Measurements from ENCODE around the gene PLBD1. TPM values are rescaled to one million over a fixed set of nuclear protein-coding genes. Genes with fewer than 3 reads are reported as not detected.

Gene PLBD1
- polyA plus RNA-seq, 2 of the 4 experiments (the other 2 are of a cell fraction), result 4.9 to 10.3 TPM

DNA sequence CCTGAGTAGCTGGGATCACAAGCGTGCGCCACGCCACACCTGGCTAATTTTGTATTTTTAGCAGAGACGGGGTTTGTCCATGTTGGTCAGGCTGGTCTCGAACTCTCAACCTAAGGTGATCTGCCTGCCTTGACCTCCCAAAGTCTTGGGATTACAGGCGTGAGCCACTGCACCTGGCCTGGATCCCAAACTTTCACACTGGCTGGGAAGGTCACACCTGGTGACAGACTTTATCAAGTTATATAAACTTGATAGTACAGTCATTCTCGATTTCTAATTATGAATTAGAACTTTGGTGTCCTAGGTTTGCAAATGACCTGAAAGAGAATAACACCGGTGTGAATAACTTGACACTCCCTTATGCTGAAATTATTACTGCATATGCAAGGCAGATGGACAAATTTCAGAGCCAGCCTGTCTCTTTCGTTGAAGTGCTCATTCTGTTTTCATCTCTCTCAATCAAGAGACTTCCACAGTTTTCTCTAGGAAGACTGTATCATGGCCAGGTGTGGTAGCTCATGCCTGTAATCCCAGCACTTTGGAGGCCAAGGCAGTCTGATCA lies 5.9 kb downstream of the PLBD1 start (continued):
- TF ChIP-seq, protein P1, sequence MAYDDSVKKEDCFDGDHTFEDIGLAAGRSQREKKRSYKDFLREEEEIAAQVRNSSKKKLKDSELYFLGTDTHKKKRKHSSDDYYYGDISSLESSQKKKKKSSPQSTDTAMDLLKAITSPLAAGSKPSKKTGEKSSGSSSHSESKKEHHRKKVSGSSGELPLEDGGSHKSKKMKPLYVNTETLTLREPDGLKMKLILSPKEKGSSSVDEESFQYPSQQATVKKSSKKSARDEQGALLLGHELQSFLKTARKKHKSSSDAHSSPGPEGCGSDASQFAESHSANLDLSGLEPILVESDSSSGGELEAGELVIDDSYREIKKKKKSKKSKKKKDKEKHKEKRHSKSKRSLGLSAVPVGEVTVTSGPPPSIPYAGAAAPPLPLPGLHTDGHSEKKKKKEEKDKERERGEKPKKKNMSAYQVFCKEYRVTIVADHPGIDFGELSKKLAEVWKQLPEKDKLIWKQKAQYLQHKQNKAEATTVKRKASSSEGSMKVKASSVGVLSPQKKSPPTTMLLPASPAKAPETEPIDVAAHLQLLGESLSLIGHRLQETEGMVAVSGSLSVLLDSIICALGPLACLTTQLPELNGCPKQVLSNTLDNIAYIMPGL (CRISPR knock-in tag; IDR thresholded peaks at IDR 0.05; ENCODE audit: borderline replicate concordance), result no peak
- TF ChIP-seq NPAS2 (CRISPR knock-in tag; IDR thresholded peaks at IDR 0.05; ENCODE audit: borderline replicate concordance) (no peak), HEYL (CRISPR knock-in tag; IDR thresholded peaks at IDR 0.05) (no peak), TP53 (CRISPR knock-in tag; IDR thresholded peaks at IDR 0.05) (no peak), MAFK (IDR thresholded peaks at IDR 0.05; ENCODE audit: partially characterized antibody) (no peak)
- TF ChIP-seq, protein P2, sequence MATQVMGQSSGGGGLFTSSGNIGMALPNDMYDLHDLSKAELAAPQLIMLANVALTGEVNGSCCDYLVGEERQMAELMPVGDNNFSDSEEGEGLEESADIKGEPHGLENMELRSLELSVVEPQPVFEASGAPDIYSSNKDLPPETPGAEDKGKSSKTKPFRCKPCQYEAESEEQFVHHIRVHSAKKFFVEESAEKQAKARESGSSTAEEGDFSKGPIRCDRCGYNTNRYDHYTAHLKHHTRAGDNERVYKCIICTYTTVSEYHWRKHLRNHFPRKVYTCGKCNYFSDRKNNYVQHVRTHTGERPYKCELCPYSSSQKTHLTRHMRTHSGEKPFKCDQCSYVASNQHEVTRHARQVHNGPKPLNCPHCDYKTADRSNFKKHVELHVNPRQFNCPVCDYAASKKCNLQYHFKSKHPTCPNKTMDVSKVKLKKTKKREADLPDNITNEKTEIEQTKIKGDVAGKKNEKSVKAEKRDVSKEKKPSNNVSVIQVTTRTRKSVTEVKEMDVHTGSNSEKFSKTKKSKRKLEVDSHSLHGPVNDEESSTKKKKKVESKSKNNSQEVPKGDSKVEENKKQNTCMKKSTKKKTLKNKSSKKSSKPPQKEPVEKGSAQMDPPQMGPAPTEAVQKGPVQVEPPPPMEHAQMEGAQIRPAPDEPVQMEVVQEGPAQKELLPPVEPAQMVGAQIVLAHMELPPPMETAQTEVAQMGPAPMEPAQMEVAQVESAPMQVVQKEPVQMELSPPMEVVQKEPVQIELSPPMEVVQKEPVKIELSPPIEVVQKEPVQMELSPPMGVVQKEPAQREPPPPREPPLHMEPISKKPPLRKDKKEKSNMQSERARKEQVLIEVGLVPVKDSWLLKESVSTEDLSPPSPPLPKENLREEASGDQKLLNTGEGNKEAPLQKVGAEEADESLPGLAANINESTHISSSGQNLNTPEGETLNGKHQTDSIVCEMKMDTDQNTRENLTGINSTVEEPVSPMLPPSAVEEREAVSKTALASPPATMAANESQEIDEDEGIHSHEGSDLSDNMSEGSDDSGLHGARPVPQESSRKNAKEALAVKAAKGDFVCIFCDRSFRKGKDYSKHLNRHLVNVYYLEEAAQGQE (IDR thresholded peaks at IDR 0.05), result no peak
- TF ChIP-seq, protein P3, sequence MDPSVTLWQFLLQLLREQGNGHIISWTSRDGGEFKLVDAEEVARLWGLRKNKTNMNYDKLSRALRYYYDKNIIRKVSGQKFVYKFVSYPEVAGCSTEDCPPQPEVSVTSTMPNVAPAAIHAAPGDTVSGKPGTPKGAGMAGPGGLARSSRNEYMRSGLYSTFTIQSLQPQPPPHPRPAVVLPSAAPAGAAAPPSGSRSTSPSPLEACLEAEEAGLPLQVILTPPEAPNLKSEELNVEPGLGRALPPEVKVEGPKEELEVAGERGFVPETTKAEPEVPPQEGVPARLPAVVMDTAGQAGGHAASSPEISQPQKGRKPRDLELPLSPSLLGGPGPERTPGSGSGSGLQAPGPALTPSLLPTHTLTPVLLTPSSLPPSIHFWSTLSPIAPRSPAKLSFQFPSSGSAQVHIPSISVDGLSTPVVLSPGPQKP (IDR thresholded peaks at IDR 0.05; ENCODE audit: low read depth, low read length), result no peak

DNA sequence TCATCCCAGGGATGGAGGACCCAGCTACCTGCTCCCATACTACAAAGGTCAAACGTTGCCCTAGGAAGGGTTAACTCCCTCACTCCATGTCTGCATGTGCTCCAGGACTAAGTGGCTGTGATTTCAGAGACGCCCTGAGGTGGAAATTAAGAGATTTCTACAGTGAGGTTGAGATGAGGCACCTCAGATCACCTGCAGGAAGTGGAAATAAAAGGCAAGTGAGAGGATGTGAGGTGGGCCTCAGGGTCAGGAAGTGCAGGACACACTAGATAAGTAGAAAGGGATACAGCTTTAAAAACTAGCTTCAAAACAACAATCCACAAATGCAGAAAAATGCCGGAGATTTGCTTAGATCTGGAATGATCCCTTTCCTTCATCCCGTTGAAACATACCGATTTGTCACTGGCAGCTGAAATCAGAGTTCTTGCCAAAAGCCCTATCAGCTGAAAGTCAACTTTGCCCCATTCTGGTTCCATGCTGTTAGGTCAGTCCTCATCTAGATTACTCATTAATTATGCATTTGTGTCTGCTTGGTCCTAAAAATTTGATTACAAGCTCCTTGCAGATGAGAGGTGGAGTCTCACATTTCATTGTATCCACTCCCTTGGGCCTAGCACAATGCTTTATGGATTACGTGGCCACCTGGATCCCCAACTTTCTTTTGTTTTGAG lies 6.6 kb downstream of the PLBD1 start:
- ATAC-seq (no peak), DNase-seq (ENCODE audit: low read depth in 1 of 2, low spot score in 1 of 2) (no peak), FAIRE-seq (no peak)
- CTCF ChIA-PET, result interaction anchor here (1.9 kb wide), 1 partner anchor 13 kb away, joined by 5 read pairs; no protein-coding TSS in a partner anchor
- Histone ChIP-seq H3K4me1 (no peaks in the 10 kb centered on the region), H3K4me2 (no peak overlapping the region), H3K9me3 (no peaks in the 10 kb centered on the region; the same call in 2 of the 3 replicates), H3K4me3 (no peak overlapping the region), H3K27ac (no peak overlapping the region)
- 65% methylated on average over 6 of the region's 6 CpGs for WGBS (ENCODE audit: missing lambda C conversion rate)
- POLR2A ChIA-PET, result no interaction called here
- TF ChIP-seq HOXB13 (CRISPR knock-in tag; IDR thresholded peaks at IDR 0.05; ENCODE audit: low read depth) (no peak), RCOR1 (IDR thresholded peaks at IDR 0.05; ENCODE audit: low read depth, low read length) (no peak), HEYL (CRISPR knock-in tag; IDR thresholded peaks at IDR 0.05) (no peak)

DNA sequence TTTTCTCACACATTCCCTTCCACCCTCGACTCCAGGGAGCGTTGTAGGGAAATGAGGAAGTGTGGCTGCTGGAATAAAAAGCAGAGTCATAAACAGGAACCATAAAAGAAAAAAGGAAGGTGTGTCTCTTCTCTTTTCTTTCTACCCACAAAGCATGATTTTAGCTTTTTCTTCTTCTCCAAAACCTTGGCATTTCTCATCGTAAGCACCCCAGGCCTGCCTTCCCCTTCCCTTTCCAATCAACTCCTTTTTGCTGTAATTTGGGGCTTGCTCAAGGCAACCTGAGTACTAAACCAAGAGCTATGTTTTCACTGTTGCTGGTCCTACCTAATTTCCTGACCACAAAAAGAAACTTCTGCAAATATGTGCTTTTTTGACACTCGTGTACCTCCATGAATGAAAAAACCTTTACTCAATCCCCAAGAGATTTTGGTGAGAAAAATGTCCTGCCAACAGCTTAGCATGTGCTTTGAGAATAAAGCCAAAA lies 9.2 kb downstream of the PLBD1 start:
- WGBS (ENCODE audit: missing lambda C conversion rate), result 54% methylated on average over 4 of the region's 4 CpGs
- Histone ChIP-seq H3K4me2 (no peak overlapping the region), H3K4me3 (no peak overlapping the region), H3K9me3 (no peaks in the 10 kb centered on the region; the same call in 2 of the 3 replicates), H3K27ac (no peak overlapping the region), H3K4me1 (no peaks in the 10 kb centered on the region)
- TF ChIP-seq JUNB (IDR thresholded peaks at IDR 0.05), result no peak
- TF ChIP-seq FOXS1 (CRISPR knock-in tag; IDR thresholded peaks at IDR 0.05), result no peak
- no peak for TF ChIP-seq KDM1A (IDR thresholded peaks at IDR 0.05; ENCODE audit: low read depth)
- no peak for TF ChIP-seq HOXB13 (CRISPR knock-in tag; IDR thresholded peaks at IDR 0.05; ENCODE audit: low read depth)
- TF ChIP-seq, protein P4, sequence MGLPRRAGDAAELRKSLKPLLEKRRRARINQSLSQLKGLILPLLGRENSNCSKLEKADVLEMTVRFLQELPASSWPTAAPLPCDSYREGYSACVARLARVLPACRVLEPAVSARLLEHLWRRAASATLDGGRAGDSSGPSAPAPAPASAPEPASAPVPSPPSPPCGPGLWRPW (IDR thresholded peaks at IDR 0.05), result no peak
- TF ChIP-seq, protein P5, sequence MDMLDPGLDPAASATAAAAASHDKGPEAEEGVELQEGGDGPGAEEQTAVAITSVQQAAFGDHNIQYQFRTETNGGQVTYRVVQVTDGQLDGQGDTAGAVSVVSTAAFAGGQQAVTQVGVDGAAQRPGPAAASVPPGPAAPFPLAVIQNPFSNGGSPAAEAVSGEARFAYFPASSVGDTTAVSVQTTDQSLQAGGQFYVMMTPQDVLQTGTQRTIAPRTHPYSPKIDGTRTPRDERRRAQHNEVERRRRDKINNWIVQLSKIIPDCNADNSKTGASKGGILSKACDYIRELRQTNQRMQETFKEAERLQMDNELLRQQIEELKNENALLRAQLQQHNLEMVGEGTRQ (IDR thresholded peaks at IDR 0.05), result no peak
- no peak for TF ChIP-seq ESRRA (IDR thresholded peaks at IDR 0.05; ENCODE audit: borderline replicate concordance, low read length)
- ATAC-seq, result no peak
- FAIRE-seq, result no peak
- DNase-seq (ENCODE audit: low read depth in 1 of 2, low spot score in 1 of 2), result no peak
- POLR2A ChIA-PET, result no interaction called here
- CTCF ChIA-PET, result no interaction called here

Measured in A549 (cell line).